HepG2 (cell line): ENCODE data around the gene TMEM141. TPM values are rescaled to one million over a fixed set of nuclear protein-coding genes. Genes with fewer than 3 reads are reported as not detected.

Experiments
- ATAC-seq: fragments of 200-7000 bp; cut with Tn5 transposase; 3 replicates; pipeline ENCODE4 v1.9.1; 2020; ENCODE audit warnings: mild to moderate bottlenecking, moderate library complexity
- BruUV-seq: library from RNA; stranded (reverse); fragments of 400-500 nt; replicated peaks from 2 replicates; lab custom pipeline; 2021; lab: Mats Ljungman, UMichigan
- CTCF ChIA-PET: fragments of 300-600 bp; formaldehyde crosslinking; extraction: SDS; loops from one replicate; lab custom pipeline; 2021; ENCODE audit warnings: low total read pairs, inconsistent platforms, low intra/inter-chr PET ratio; lab: Yijun Ruan, JAX
- POLR2A ChIA-PET: fragments of 350-600 bp; sonication (Branson Sonifier 250); formaldehyde crosslinking; loops from one replicate; lab custom pipeline; 2020; ENCODE audit warnings: antibody characterized with exemption, inconsistent platforms; lab: Yijun Ruan, JAX
- DNase-seq: peaks from one replicate; pipeline ENCODE4 v3.0.0-alpha.2; 2015; ENCODE audit warnings: low spot score
- FAIRE-seq: peaks from 3 replicates; lab custom pipeline; 2011; peaks lifted over from hg19 to GRCh38; lab: Jason Lieb, UNC
- H2AFZ ChIP-seq: one replicate; pipeline ENCODE4 v1.6.1; 2011; ENCODE audit warnings: low read length, inconsistent platforms
- H3K27ac ChIP-seq: fragments of 300-600 bp; 3 replicates; pipeline ENCODE4 v1.8.0; 2011; ENCODE audit warnings: mixed run types, mild to moderate bottlenecking, mixed read lengths, low read length, inconsistent platforms; ENCODE audit not compliant: insufficient read depth; ENCODE audit errors: extremely low read length
- H3K27me3 ChIP-seq, 2 experiments: fragments of 200-600 bp in 1 of 2; 2 replicates in 1 of 2; 3 replicates in 1 of 2; pipeline versions ENCODE4 v1.6.0 to v1.8.0; 2011; ENCODE audit warnings: low read length in 2 of 2, mild to moderate bottlenecking in 2 of 2, moderate library complexity in 2 of 2, inconsistent platforms in 1 of 2; ENCODE audit not compliant: insufficient read depth in 2 of 2, control insufficient read depth in 1 of 2
- H3K36me3 ChIP-seq, 2 experiments: fragments of 200-600 bp in 1 of 2; replicated peaks in 1 of 2; 2 replicates in 1 of 2; 3 replicates in 1 of 2; pipeline versions ENCODE4 v1.5.1 to v1.8.0; 2011; ENCODE audit warnings: low read length in 2 of 2, inconsistent platforms in 1 of 2; ENCODE audit not compliant: insufficient read depth in 2 of 2, control insufficient read depth in 1 of 2
- H3K4me1 ChIP-seq: 2 replicates; pipeline ENCODE4 v1.5.1; 2012; ENCODE audit warnings: low read length, inconsistent platforms; ENCODE audit not compliant: insufficient read depth
- H3K4me2 ChIP-seq: 2 replicates; pipeline ENCODE4 v1.6.0; 2011; ENCODE audit warnings: low read depth, low read length, inconsistent platforms
- H3K4me3 ChIP-seq, 3 experiments: fragments of 200-600 bp in 1 of 3; sonication (generic), shearing (Covaris generic) in 1 of 3; replicated peaks in 1 of 3; 2 replicates each; pipeline ENCODE4 v1.5.1; 2011 to 2016; ENCODE audit warnings: low read length in 3 of 3, inconsistent platforms in 2 of 3, low read depth in 2 of 3, mild to moderate bottlenecking in 2 of 3, control low read depth in 1 of 3, mixed read lengths in 1 of 3; ENCODE audit not compliant: insufficient read depth in 1 of 3
- H3K79me2 ChIP-seq: one replicate; pipeline ENCODE4 v1.6.1; 2011; ENCODE audit warnings: low read length, inconsistent platforms; ENCODE audit not compliant: insufficient read depth
- H3K9ac ChIP-seq: 2 replicates; pipeline ENCODE4 v1.6.0; 2011; ENCODE audit warnings: mild to moderate bottlenecking, low read depth, low read length, inconsistent platforms; ENCODE audit not compliant: insufficient read depth
- H3K9me3 ChIP-seq: 2 replicates; pipeline ENCODE4 v1.5.1; 2012; ENCODE audit warnings: mild to moderate bottlenecking, low read length
- H4K20me1 ChIP-seq: 2 replicates; pipeline ENCODE4 v1.6.0; 2011; ENCODE audit warnings: inconsistent platforms, mild to moderate bottlenecking, low read length, moderate library complexity; ENCODE audit not compliant: insufficient read depth
- HNF4A ChIP-seq: sonication (generic); formaldehyde crosslinking; IDR thresholded peaks from 2 replicates; pipeline ENCODE4 v1.4.0; 2020; ENCODE audit warnings: missing genetic modification reagents
- HNRNPL ChIP-seq: fragments of 200-400 bp; formaldehyde crosslinking; IDR thresholded peaks from 2 replicates; pipeline ENCODE4 v1.6.1; 2017; ENCODE audit warnings: mild to moderate bottlenecking, low read depth, low read length
- PHB2 ChIP-seq: fragments of 450-650 bp; IDR thresholded peaks from 2 replicates; pipeline ENCODE4 v1.6.1; 2018; ENCODE audit not compliant: partially characterized antibody
- SAP130 ChIP-seq: IDR thresholded peaks from 2 replicates; pipeline ENCODE4 v1.6.1; 2016; ENCODE audit warnings: low read depth
- SYNCRIP ChIP-seq: fragments of 200-400 bp; formaldehyde crosslinking; IDR thresholded peaks from 2 replicates; pipeline ENCODE4 v1.6.1; 2018; ENCODE audit warnings: mild to moderate bottlenecking, low read depth, low read length; ENCODE audit not compliant: insufficient read depth
- ZBTB33 ChIP-seq: sonication (generic); formaldehyde crosslinking; IDR thresholded peaks from 2 replicates; pipeline ENCODE4 v1.4.0; 2020; ENCODE audit warnings: missing genetic modification reagents
- ZBTB37 ChIP-seq: sonication (generic); formaldehyde crosslinking; IDR thresholded peaks from 2 replicates; pipeline ENCODE4 v1.4.0; 2020; ENCODE audit warnings: mild to moderate bottlenecking, missing genetic modification reagents
- ZBTB38 ChIP-seq: sonication (generic); formaldehyde crosslinking; IDR thresholded peaks from 2 replicates; pipeline ENCODE4 v1.5.1; 2020; ENCODE audit warnings: mild to moderate bottlenecking, missing genetic modification reagents
- ZFP62 ChIP-seq: sonication (generic); formaldehyde crosslinking; IDR thresholded peaks from 2 replicates; pipeline ENCODE4 v1.4.0; 2020; ENCODE audit warnings: missing genetic modification reagents
- WGBS: methylation state at CpG from one replicate; pipeline ENCODE4 v1.1.6; 2017; ENCODE audit warnings: low lambda C conversion rate; 5-methylcytosine and 5-hydroxymethylcytosine counted together
- in situ Hi-C: cut with HindIII; loops from 2 replicates; pipeline ENCODE4 v1.10.0; 2017; ENCODE audit warnings: low pct_unique_long_range_greater_than_20kb; ENCODE audit not compliant: extremely low pct_ligation_motif_present
- intact Hi-C: fragments of 100-400 bp; cut with micrococcal nuclease; formaldehyde crosslinking; loops from one replicate; pipeline ENCODE4 v1.10.0; 2022; ENCODE audit not compliant: unreplicated experiment
- polyA plus RNA-seq, 8 experiments: library from polyadenylated mRNA; depleted of rRNA in 3 of 8; stranded (reverse) in 7 of 8; unstranded in 1 of 8; fragments of >200 nt; fragmentation: Illumina TruSeq in 4 of 8; extraction: Trizol in 4 of 8; gene quantifications; 2 replicates each; pipeline versions ENCODE4 v1.2.1 to v1.2.3, GENCODE V29; 2011 to 2016; ENCODE audit warnings: low read depth in 4 of 8, missing spikeins in 1 of 8, mixed read lengths in 1 of 8; ENCODE audit not compliant: insufficient read depth in 1 of 8
- total RNA-seq, 5 experiments: library from RNA; depleted of rRNA; stranded (reverse); fragments of >200 nt; fragmentation: Illumina TruSeq; extraction: Trizol; gene quantifications; 2 replicates each; pipeline ENCODE4 v1.2.3, GENCODE V29; 2016; ENCODE audit warnings: low read depth in 1 of 5
- TF ChIP-seq, protein P1 (sequence below): sonication (generic); formaldehyde crosslinking; IDR thresholded peaks from 2 replicates; pipeline ENCODE4 v1.9.0; 2021; ENCODE audit warnings: missing genetic modification reagents, borderline replicate concordance

TMEM141 gene
- total and polyA plus RNA-seq, 2 of the 13 experiments (the other 11 are each of a cell fraction or from before 2014, with no cell fraction given) = 81.0 to 202 TPM

DNA sequence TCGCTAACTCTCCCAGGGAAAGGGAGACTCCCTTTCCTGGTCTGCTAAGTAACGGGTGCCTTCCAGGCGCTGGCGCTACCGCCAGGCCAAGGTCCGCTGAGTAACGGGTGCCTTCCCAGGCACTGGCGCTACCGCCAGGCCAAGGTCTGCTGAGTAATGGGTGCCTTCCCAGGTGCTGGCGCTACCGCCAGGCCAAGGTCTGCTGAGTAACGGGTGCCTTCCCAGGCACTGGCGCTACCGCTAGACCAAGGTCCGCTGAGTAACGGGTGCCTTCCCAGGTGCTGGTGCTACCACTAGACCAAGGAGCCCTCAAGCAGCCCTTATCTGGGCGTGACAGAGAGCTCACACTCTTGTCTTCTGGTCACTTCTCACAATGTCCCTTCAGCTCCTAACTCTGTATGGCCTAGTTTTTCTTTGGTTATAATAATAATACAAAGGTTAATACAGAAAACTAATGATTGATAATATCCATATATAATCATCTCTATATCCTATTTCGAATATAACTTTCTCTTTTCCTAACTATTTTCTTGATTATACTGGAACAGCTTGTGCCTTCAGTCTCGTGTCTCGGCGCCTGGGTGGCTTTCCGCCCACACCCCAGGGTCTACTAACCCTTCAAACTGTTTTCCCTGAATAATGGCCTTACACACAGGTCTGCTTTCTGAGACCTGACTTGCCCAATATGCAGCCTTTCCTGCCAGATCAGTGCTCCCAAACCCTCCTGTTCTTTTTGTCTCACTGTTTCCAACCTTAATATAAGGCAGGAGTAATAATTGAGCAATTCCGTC, 5.4 kb upstream of the TMEM141 start (continued):
- peak; percentile 32; the same call in 1 of the 2 replicates for TF ChIP-seq HNF4A (CRISPR knock-in tag)
- TF ChIP-seq SAP130 = 0 out of 2 replicates have a peak, but pooled peaks have one; percentile 9
- peak; percentile 62; the same call in 1 of the 2 replicates for TF ChIP-seq ZBTB38
- TF ChIP-seq HNRNPL = 0 out of 2 replicates have a peak, but pooled peaks have one; percentile 46
- peak; percentile 72; the same call in 1 of the 2 replicates for TF ChIP-seq ZBTB37 (CRISPR knock-in tag)

GRCh38 chr9:136786451-136786850, 4.7 kb upstream of the TMEM141 start:
- TF ChIP-seq SYNCRIP (no peak), ZBTB33 (no peak), PHB2 (no peak), ZFP62 (CRISPR knock-in tag) (no peak)
- TF ChIP-seq, protein P1, sequence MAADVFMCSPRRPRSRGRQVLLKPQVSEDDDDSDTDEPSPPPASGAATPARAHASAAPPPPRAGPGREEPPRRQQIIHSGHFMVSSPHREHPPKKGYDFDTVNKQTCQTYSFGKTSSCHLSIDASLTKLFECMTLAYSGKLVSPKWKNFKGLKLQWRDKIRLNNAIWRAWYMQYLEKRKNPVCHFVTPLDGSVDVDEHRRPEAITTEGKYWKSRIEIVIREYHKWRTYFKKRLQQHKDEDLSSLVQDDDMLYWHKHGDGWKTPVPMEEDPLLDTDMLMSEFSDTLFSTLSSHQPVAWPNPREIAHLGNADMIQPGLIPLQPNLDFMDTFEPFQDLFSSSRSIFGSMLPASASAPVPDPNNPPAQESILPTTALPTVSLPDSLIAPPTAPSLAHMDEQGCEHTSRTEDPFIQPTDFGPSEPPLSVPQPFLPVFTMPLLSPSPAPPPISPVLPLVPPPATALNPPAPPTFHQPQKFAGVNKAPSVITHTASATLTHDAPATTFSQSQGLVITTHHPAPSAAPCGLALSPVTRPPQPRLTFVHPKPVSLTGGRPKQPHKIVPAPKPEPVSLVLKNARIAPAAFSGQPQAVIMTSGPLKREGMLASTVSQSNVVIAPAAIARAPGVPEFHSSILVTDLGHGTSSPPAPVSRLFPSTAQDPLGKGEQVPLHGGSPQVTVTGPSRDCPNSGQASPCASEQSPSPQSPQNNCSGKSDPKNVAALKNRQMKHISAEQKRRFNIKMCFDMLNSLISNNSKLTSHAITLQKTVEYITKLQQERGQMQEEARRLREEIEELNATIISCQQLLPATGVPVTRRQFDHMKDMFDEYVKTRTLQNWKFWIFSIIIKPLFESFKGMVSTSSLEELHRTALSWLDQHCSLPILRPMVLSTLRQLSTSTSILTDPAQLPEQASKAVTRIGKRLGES = no peak
- H3K4me2 ChIP-seq = 0 out of 2 replicates have a peak overlapping the region, but pooled peaks have one; percentile 18
- WGBS = 89% methylated on average over 8 of the region's 10 CpGs
- FAIRE-seq (no peak), ATAC-seq (no peak), DNase-seq (no peak)
- intact Hi-C loops (loop anchor here (5.0 to 10.0 kb wide), 3 partner anchors 61 to 141 kb away; partner anchors contain the start of genes PHPT1 and TRAF2), in situ Hi-C loops (no loop called here)
- H3K36me3 ChIP-seq = no peaks in the 10 kb centered on the region
- POLR2A ChIA-PET = no interaction called here
- H3K9ac ChIP-seq = no peak overlapping the region
- CTCF ChIA-PET = no interaction called here
- peaks cover 1% of the 10 kb centered on the region for H3K79me2 ChIP-seq
- peaks cover 75% of the 10 kb centered on the region for H3K4me1 ChIP-seq
- no TSS peak for BruUV-seq
- H2AFZ ChIP-seq = no peak overlapping the region
- no peaks in the 10 kb centered on the region; a peak in 1 of 5 replicates for H3K27me3 ChIP-seq
- peak overlapping the region; percentile 64 for H3K27ac ChIP-seq
- H3K9me3 ChIP-seq = no peaks in the 10 kb centered on the region
- H3K4me3 ChIP-seq = no peak overlapping the region
- H4K20me1 ChIP-seq = no peaks in the 10 kb centered on the region
